IMR-90 (cell line): ENCODE measurements around the gene PTPN7. TPM values are rescaled to one million over a fixed set of nuclear protein-coding genes. Genes with fewer than 3 reads are reported as not detected.

Experiments used
- ATAC-seq: fragments of 200-7000 bp; cut with Tn5 transposase; 2 replicates; pipeline ENCODE4 v1.9.1; 2020; ENCODE audit warnings: low read depth, mild to moderate bottlenecking, moderate library complexity
- BruUV-seq: library from RNA; stranded (reverse); fragments of 400-500 nt; replicated peaks from 2 replicates; lab custom pipeline; 2021; lab: Mats Ljungman, UMichigan
- CTCF ChIA-PET: fragments of 300-600 bp; formaldehyde crosslinking; extraction: SDS; loops from one replicate; lab custom pipeline; 2021; ENCODE audit warnings: antibody characterized with exemption; lab: Yijun Ruan, JAX
- POLR2A ChIA-PET: fragments of 300-600 bp; sonication (Branson Sonifier 250); formaldehyde crosslinking; loops from one replicate; lab custom pipeline; 2022; ENCODE audit warnings: antibody characterized with exemption; ENCODE audit not compliant: unreplicated experiment; lab: Charles Lee
- DNase-seq: peaks from one replicate; pipeline ENCODE4 v3.0.0; 2013
- H2AFZ ChIP-seq: replicated peaks from 2 replicates; pipeline ENCODE3; 2013; ENCODE audit warnings: low read length, mild to moderate bottlenecking; ENCODE audit not compliant: poor library complexity
- H2AK5ac ChIP-seq: 2 replicates; pipeline ENCODE4 v1.6.1; 2013; ENCODE audit warnings: low read depth, low read length, inconsistent platforms
- H2AK9ac ChIP-seq: replicated peaks from 2 replicates; pipeline ENCODE3; 2013; ENCODE audit warnings: mild to moderate bottlenecking, low read depth, low read length, moderate library complexity; ENCODE audit not compliant: poor library complexity
- H2BK120ac ChIP-seq: 2 replicates; pipeline ENCODE4 v1.6.1; 2013; ENCODE audit warnings: low read depth, low read length, inconsistent platforms
- H2BK15ac ChIP-seq: 3 replicates; pipeline ENCODE4 v1.6.1; 2013; ENCODE audit warnings: low read depth, low read length, inconsistent platforms
- H2BK20ac ChIP-seq: 2 replicates; pipeline ENCODE4 v1.6.1; 2013; ENCODE audit warnings: low read depth, mild to moderate bottlenecking, inconsistent platforms, low read length, moderate library complexity
- H2BK5ac ChIP-seq: 2 replicates; pipeline ENCODE4 v1.6.1; 2013; ENCODE audit warnings: mild to moderate bottlenecking, low read depth, low read length, inconsistent platforms; ENCODE audit not compliant: poor library complexity, severe bottlenecking
- H3K14ac ChIP-seq: replicated peaks from 2 replicates; pipeline ENCODE4 v1.6.1; 2013; ENCODE audit warnings: low read depth, low read length, inconsistent platforms
- H3K18ac ChIP-seq: 2 replicates; pipeline ENCODE4 v1.6.1; 2013; ENCODE audit warnings: low read depth, low read length, control low read depth
- H3K23ac ChIP-seq: 2 replicates; pipeline ENCODE4 v1.6.1; 2013; ENCODE audit warnings: low read depth, low read length, inconsistent platforms
- H3K27ac ChIP-seq: 2 replicates; pipeline ENCODE4 v1.5.1; 2013; ENCODE audit warnings: mild to moderate bottlenecking, control low read depth, low read length; ENCODE audit not compliant: insufficient read depth
- H3K27me3 ChIP-seq: 2 replicates; pipeline ENCODE4 v1.6.1; 2013; ENCODE audit warnings: low read length; ENCODE audit not compliant: control insufficient read depth, insufficient read depth
- H3K36me3 ChIP-seq: 2 replicates; pipeline ENCODE4 v1.6.1; 2013; ENCODE audit warnings: low read length, mixed read lengths; ENCODE audit not compliant: control insufficient read depth, insufficient read depth
- H3K4ac ChIP-seq: 2 replicates; pipeline ENCODE4 v1.6.1; 2013; ENCODE audit warnings: low read depth, low read length, inconsistent platforms
- H3K4me1 ChIP-seq: 2 replicates; pipeline ENCODE4 v1.6.1; 2013; ENCODE audit warnings: low read length, mixed read lengths; ENCODE audit not compliant: control insufficient read depth, insufficient read depth
- H3K4me2 ChIP-seq: 2 replicates; pipeline ENCODE4 v1.6.1; 2013; ENCODE audit warnings: low read depth, mild to moderate bottlenecking, control low read depth, low read length, moderate library complexity
- H3K4me3 ChIP-seq: 2 replicates; pipeline ENCODE4 v1.5.1; 2013; ENCODE audit warnings: low read depth, mild to moderate bottlenecking, control low read depth, low read length, moderate library complexity; ENCODE audit not compliant: insufficient read depth
- H3K56ac ChIP-seq: 2 replicates; pipeline ENCODE4 v1.6.1; 2013; ENCODE audit warnings: low read length, inconsistent platforms; ENCODE audit not compliant: insufficient read depth; ENCODE audit errors: extremely low read depth
- H3K79me1 ChIP-seq, 2 experiments: 2 replicates each; pipeline ENCODE4 v1.6.1; 2013; ENCODE audit warnings: low read length in 2 of 2, inconsistent platforms in 1 of 2, low read depth in 1 of 2
- H3K9ac ChIP-seq: 2 replicates; pipeline ENCODE4 v1.6.1; 2013; ENCODE audit warnings: low read depth, low read length, control low read depth
- H3K9me1 ChIP-seq: 2 replicates; pipeline ENCODE4 v1.6.1; 2013; ENCODE audit warnings: low read length, inconsistent platforms; ENCODE audit not compliant: insufficient read depth
- H3K9me3 ChIP-seq: 2 replicates; pipeline ENCODE4 v1.6.1; 2013; ENCODE audit warnings: low read length; ENCODE audit not compliant: control insufficient read depth, insufficient read depth
- H4K20me1 ChIP-seq: 2 replicates; pipeline ENCODE4 v1.6.1; 2013; ENCODE audit warnings: low read length, inconsistent platforms; ENCODE audit not compliant: insufficient read depth
- H4K5ac ChIP-seq: 2 replicates; pipeline ENCODE4 v1.6.1; 2013; ENCODE audit warnings: mild to moderate bottlenecking, low read depth, low read length, control low read depth
- H4K8ac ChIP-seq, 2 experiments: 2 replicates each; pipeline ENCODE4 v1.6.1; 2013; ENCODE audit warnings: low read depth in 2 of 2, low read length in 2 of 2, control low read depth in 1 of 2, inconsistent platforms in 1 of 2
- H4K91ac ChIP-seq: 2 replicates; pipeline ENCODE4 v1.6.1; 2013; ENCODE audit warnings: low read depth, low read length, inconsistent platforms; ENCODE audit not compliant: insufficient read depth
- CEBPB ChIP-seq: IDR thresholded peaks from 2 replicates; pipeline ENCODE4 v1.6.1; 2012; ENCODE audit warnings: low read depth, low read length, improper control_type of control experiment
- CHD1 ChIP-seq: IDR thresholded peaks from 2 replicates; pipeline ENCODE4 v1.6.1; 2012; ENCODE audit warnings: low read depth, low read length, improper control_type of control experiment
- FOS ChIP-seq: fragments of 150-350 bp; IDR thresholded peaks from 2 replicates; pipeline ENCODE4 v1.6.1; 2016; ENCODE audit warnings: low read depth, low read length
- POLR2A ChIP-seq: IDR thresholded peaks from 2 replicates; pipeline ENCODE4 v1.6.1; 2012; ENCODE audit warnings: mild to moderate bottlenecking, low read depth, low read length
- RAD21 ChIP-seq: IDR thresholded peaks from 2 replicates; pipeline ENCODE4 v1.6.1; 2012; ENCODE audit warnings: low read length, improper control_type of control experiment
- RCOR1 ChIP-seq: IDR thresholded peaks from 2 replicates; pipeline ENCODE4 v1.6.1; 2012; ENCODE audit warnings: mild to moderate bottlenecking, low read length, improper control_type of control experiment; ENCODE audit not compliant: insufficient replicate concordance
- RFX5 ChIP-seq: IDR thresholded peaks from 2 replicates; pipeline ENCODE4 v1.8.0; 2012; ENCODE audit warnings: low read depth, mild to moderate bottlenecking, low read length, moderate library complexity
- WGBS, 2 experiments: methylation state at CpG; one replicate each; pipeline versions ENCODE4 v1.1.5 to v1.1.7; 2013; ENCODE audit warnings: missing lambda C conversion rate in 2 of 2; ENCODE audit not compliant: insufficient read length in 1 of 2; ENCODE audit errors: extremely low coverage in 2 of 2; 5-methylcytosine and 5-hydroxymethylcytosine counted together
- dilution Hi-C: fragments of 300-500 bp; cut with HindIII; formaldehyde crosslinking; loops from one replicate; pipeline ENCODE4 v1.14.3; 2018; ENCODE audit warnings: low sequenced_read_pairs; ENCODE audit not compliant: unreplicated experiment
- in situ Hi-C: fragments of 300-500 bp; cut with MboI; formaldehyde crosslinking; loops from 3 replicates; pipeline ENCODE4 v1.14.3; 2019; ENCODE audit warnings: low sequenced_read_pairs, inconsistent platforms, mixed read lengths
- intact Hi-C: fragments of 100-400 bp; cut with micrococcal nuclease; formaldehyde crosslinking; loops from 2 replicates; pipeline ENCODE4 v1.10.0; 2022
- polyA plus RNA-seq, 3 experiments: library from polyadenylated mRNA; depleted of rRNA; stranded (reverse); fragments of >200 nt; gene quantifications; 2 replicates each; pipeline ENCODE4 v1.2.3, GENCODE V29; 2012; ENCODE audit warnings: low replicate concordance in 1 of 3
- total RNA-seq: library from RNA; depleted of rRNA; stranded (reverse); fragments of >200 nt; gene quantifications from 2 replicates; pipeline ENCODE4 v1.2.3, GENCODE V29; 2012
- TF ChIP-seq, protein P1 (sequence below): fragments of 150-350 bp; IDR thresholded peaks from 2 replicates; pipeline ENCODE4 v1.6.1; 2017; ENCODE audit warnings: mild to moderate bottlenecking, antibody characterized with exemption, low read length, low read depth
- TF ChIP-seq, protein P2 (sequence below): fragments of 150-350 bp; IDR thresholded peaks from 2 replicates; pipeline ENCODE4 v1.6.1; 2016; ENCODE audit warnings: low read depth, mild to moderate bottlenecking, low read length, moderate library complexity, borderline replicate concordance

The PTPN7 gene
- total and polyA plus RNA-seq, 2 of the 4 experiments (the other 2 are of a cell fraction), result 0.05 TPM; not detected in 1

DNA sequence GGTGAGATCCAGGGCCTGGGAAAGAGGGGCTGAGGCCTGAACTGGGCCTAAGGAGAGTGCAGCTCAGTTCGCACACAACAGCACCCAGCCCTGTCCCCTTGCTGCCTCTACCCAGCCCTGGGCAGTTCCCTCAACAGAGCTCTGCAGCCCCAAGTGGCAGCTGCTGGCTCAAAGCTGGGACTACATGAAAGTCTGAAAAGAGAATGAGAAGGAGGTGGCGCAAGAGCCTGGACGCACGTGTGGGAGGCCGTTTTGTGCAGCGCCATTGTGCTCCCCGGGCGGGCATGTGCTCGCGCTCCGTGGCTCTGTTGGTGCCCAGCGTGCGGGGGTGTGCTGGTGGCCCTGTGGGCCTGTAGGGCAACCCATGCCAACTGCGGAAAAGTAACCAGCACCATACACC is 27.4 kb downstream of the PTPN7 start:
- Histone ChIP-seq H3K9me3 (no peaks in the 10 kb centered on the region), H4K8ac (no peak overlapping the region), H2AK9ac (peak overlapping the region; percentile 50), H2BK5ac (no peak overlapping the region), H2BK15ac (no peak overlapping the region), H3K4me3 (no peak overlapping the region), H3K27ac (no peak overlapping the region), H4K5ac (no peak overlapping the region), H2BK120ac (no peak overlapping the region), H3K23ac (no peak overlapping the region), H3K18ac (no peak overlapping the region), H2BK20ac (no peak overlapping the region), H3K4me1 (0 out of 2 replicates have a peak, but pooled peaks cover 1% of the 10 kb centered on the region), H3K79me1 (peaks cover 3 to 14% of the 10 kb centered on the region in 2 experiments; a peak in 2 of 4 replicates), H3K4ac (no peak overlapping the region), H2AK5ac (no peak overlapping the region), H2AFZ (peak overlapping the region; percentile 7), H3K4me2 (no peak overlapping the region), H3K9me1 (0 out of 2 replicates have a peak, but pooled peaks cover under 1% of the 10 kb centered on the region), H4K91ac (no peak overlapping the region), H3K27me3 (no peaks in the 10 kb centered on the region), H3K14ac (no peak overlapping the region), H3K36me3 (peaks cover 39% of the 10 kb centered on the region), H4K20me1 (peaks cover 32% of the 10 kb centered on the region), H3K56ac (no peak overlapping the region), H3K9ac (no peak overlapping the region)
- ATAC-seq (no peak), DNase-seq (no peak)
- no TSS peak for BruUV-seq
- intact Hi-C loops, result no loop called here
- dilution Hi-C loops, result no loop called here
- WGBS, 2 experiments, result 80% methylated on average over 2 of the region's 14 CpGs; no CpG with 5 or more reads in 1 of the 2 experiments
- TF ChIP-seq, protein P1, sequence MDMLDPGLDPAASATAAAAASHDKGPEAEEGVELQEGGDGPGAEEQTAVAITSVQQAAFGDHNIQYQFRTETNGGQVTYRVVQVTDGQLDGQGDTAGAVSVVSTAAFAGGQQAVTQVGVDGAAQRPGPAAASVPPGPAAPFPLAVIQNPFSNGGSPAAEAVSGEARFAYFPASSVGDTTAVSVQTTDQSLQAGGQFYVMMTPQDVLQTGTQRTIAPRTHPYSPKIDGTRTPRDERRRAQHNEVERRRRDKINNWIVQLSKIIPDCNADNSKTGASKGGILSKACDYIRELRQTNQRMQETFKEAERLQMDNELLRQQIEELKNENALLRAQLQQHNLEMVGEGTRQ, result no peak
- TF ChIP-seq POLR2A (no peak), CHD1 (no peak), RFX5 (no peak), RCOR1 (no peak), FOS (no peak), CEBPB (no peak), RAD21 (no peak)
- TF ChIP-seq, protein P2, sequence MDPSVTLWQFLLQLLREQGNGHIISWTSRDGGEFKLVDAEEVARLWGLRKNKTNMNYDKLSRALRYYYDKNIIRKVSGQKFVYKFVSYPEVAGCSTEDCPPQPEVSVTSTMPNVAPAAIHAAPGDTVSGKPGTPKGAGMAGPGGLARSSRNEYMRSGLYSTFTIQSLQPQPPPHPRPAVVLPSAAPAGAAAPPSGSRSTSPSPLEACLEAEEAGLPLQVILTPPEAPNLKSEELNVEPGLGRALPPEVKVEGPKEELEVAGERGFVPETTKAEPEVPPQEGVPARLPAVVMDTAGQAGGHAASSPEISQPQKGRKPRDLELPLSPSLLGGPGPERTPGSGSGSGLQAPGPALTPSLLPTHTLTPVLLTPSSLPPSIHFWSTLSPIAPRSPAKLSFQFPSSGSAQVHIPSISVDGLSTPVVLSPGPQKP, result no peak
- ChIA-PET CTCF (no interaction called here), POLR2A (no interaction called here)
- in situ Hi-C loops, result loop anchor here (25.0 kb wide), 1 partner anchor 596 kb away; the partner anchor contains the start of gene NAV1
